Right lobe of liver (tissue), 6 donors: ENCODE data around the gene HK1. TPM values are rescaled to one million over a fixed set of nuclear protein-coding genes. Genes with fewer than 3 reads are reported as not detected.

Source experiments
- ATAC-seq, 4 donors: fragments of 200-7000 bp; cut with Tn5 transposase; one replicate each; pipeline ENCODE4 v1.9.1; 2020; ENCODE audit warnings: mild to moderate bottlenecking in 4 of 4, moderate library complexity in 4 of 4
- DNase-seq, 3 donors: peaks; one replicate each; pipeline ENCODE4 v3.0.0-alpha.2; 2020
- H3K27ac ChIP-seq, 3 donors: fragments of 200-600 bp; one replicate each; pipeline ENCODE4 v1.8.0; 2022
- H3K27me3 ChIP-seq, 2 donors: fragments of 200-600 bp; one replicate each; pipeline ENCODE4 v1.8.0; 2022
- H3K36me3 ChIP-seq, 4 donors: fragments of 200-600 bp; sonication (generic) in 1 of 4; one replicate each; pipeline versions ENCODE4 v1.5.1 to v1.8.0; 2017 to 2022; ENCODE audit warnings: control low read depth in 1 of 4
- H3K4me1 ChIP-seq, 4 donors: fragments of 200-600 bp; sonication (generic) in 1 of 4; one replicate each; pipeline versions ENCODE4 v1.5.1 to v1.8.0; 2017 to 2022; ENCODE audit warnings: control low read depth in 1 of 4
- H3K4me3 ChIP-seq, 3 donors: fragments of 200-600 bp; one replicate each; pipeline ENCODE4 v1.8.0; 2022
- H3K9me3 ChIP-seq, 4 donors: fragments of 200-600 bp; sonication (generic) in 1 of 4; one replicate each; pipeline versions ENCODE4 v1.5.1 to v1.8.0; 2017 to 2022; ENCODE audit warnings: control low read depth in 1 of 4
- CTCF ChIP-seq, 4 donors: fragments of 200-600 bp in 3 of 4; fragments of 450-650 bp in 1 of 4; IDR thresholded peaks; one replicate each; pipeline versions ENCODE4 v1.5.1 to v1.8.0; 2016 to 2022; ENCODE audit warnings: antibody characterized with exemption in 4 of 4, mild to moderate bottlenecking in 2 of 4
- POLR2A ChIP-seq: fragments of 450-650 bp; IDR thresholded peaks from one replicate; pipeline ENCODE4 v1.6.1; 2017; ENCODE audit warnings: antibody characterized with exemption, mild to moderate bottlenecking
- WGBS: methylation state at CpG from one replicate; pipeline ENCODE4 v1.1.6; 2018; ENCODE audit warnings: low coverage, low lambda C conversion rate; ENCODE audit not compliant: insufficient coverage; ENCODE audit errors: missing lambda C conversion rate; 5-methylcytosine and 5-hydroxymethylcytosine counted together
- intact Hi-C, 2 donors: fragments of 100-400 bp; cut with DNase I; formaldehyde crosslinking; loops; one replicate each; pipeline versions ENCODE4 v1.11.2 to v1.14.1; 2022
- long read RNA-seq: library from polyadenylated mRNA; unstranded; transcript quantifications from one replicate; pipeline ENCODE4 v2.0.0, GENCODE V29; 2019
- total RNA-seq, 6 experiments: library from RNA; depleted of rRNA in 2 of 6; stranded (reverse); fragments of >200 nt in 2 of 6; fragmentation: NEBNext Ultra II Directional in 3 of 6; extraction: Animal tissue kit (Norgen Biotek cat#: 25700) in 3 of 6; gene quantifications; one replicate each; pipeline versions ENCODE4 v1.1.0 to v1.2.4, GENCODE V29; 2016 to 2023
- donor health status: DM: no; HTN: yes; CAD: no.
- donor health status: DM: no; HTN: no; CAD: no.
- donor health status: DM: no; HTN: no; CAD: no.
- donor health status: DM: no; HTN: yes; CAD: no.
- donor health status: DM: no; HTN: yes; CAD: no.

The HK1 gene
- 10 to 100 TPM in 2 of 6 experiments, 1 to 10 TPM in 4; 4.2 to 28.0 (median 7.2) TPM for total RNA-seq
- long read RNA-seq, partial matches to known transcripts = 0 of 1 reads
- long read RNA-seq, other reads (novel, unspliced or antisense) = 0 of 1 reads

GRCh38 chr10:69278446-69278963, at the start of gene HK1:
TSS of gene HK1 (plus strand) at chr10:69278496.
- Histone ChIP-seq H3K27ac (no peak within 1 kb of the TSS), H3K4me3 (no peak within 1 kb of the TSS), H3K36me3 (no peaks in the 10 kb centered on the region), H3K9me3 (no peaks in the 10 kb centered on the region), H3K4me1 (no peaks in the 10 kb centered on the region), H3K27me3 (no peaks in the 10 kb centered on the region)
- 45% methylated on average over 11 of the region's 11 CpGs for WGBS
- DNase-seq (no peak), ATAC-seq (peak in 2 of 4 donors; percentile 11 to 33)
- TF ChIP-seq CTCF (IDR thresholded peaks at IDR 0.05) (no peak), POLR2A (no peak)
- intact Hi-C loops = no loop called here

GRCh38 chr10:69229616-69229916, 48.7 kb upstream of the HK1 start:
- H3K4me3 ChIP-seq = no peak overlapping the region
- TF ChIP-seq POLR2A (no peak), CTCF (IDR thresholded peaks at IDR 0.05) (no peak)
- no peak for DNase-seq
- H3K27ac ChIP-seq = no peak overlapping the region
- WGBS = 67% methylated on average over 3 of the region's 8 CpGs
- no peaks in the 10 kb centered on the region for H3K9me3 ChIP-seq
- no peak for ATAC-seq
- intact Hi-C loops = no loop called here
- H3K36me3 ChIP-seq = peaks cover 0 to 2% (median 0%) of the 10 kb centered on the region in 4 donors
- H3K4me1 ChIP-seq = no peaks in the 10 kb centered on the region
- H3K27me3 ChIP-seq = no peaks in the 10 kb centered on the region

GRCh38 chr10:69230128-69230527, 48.2 kb upstream of the HK1 start:
- Histone ChIP-seq H3K27ac (no peak overlapping the region), H3K27me3 (no peaks in the 10 kb centered on the region), H3K36me3 (peaks cover 0 to 2% (median 0%) of the 10 kb centered on the region in 4 donors), H3K4me3 (no peak overlapping the region), H3K9me3 (no peaks in the 10 kb centered on the region), H3K4me1 (no peaks in the 10 kb centered on the region)
- no peak for DNase-seq
- no CpG with 5 or more reads among the region's 5 CpGs for WGBS
- TF ChIP-seq CTCF (IDR thresholded peaks at IDR 0.05) (no peak), POLR2A (no peak)
- no peak for ATAC-seq
- intact Hi-C loops = loop anchor here in 1 of 2 donors (5.0 kb wide), 1 partner anchor 162 kb away; no protein-coding TSS in a partner anchor

- DNase-seq (no peak), ATAC-seq (no peak)
- intact Hi-C loops = loop anchor here in 1 of 2 donors (5.0 kb wide), 1 partner anchor 160 kb away; no protein-coding TSS in a partner anchor
- Histone ChIP-seq H3K4me3 (no peak overlapping the region), H3K9me3 (no peaks in the 10 kb centered on the region), H3K27ac (no peak overlapping the region), H3K4me1 (no peaks in the 10 kb centered on the region), H3K27me3 (no peaks in the 10 kb centered on the region), H3K36me3 (peaks cover 0 to 2% (median 0%) of the 10 kb centered on the region in 4 donors)
- TF ChIP-seq CTCF (IDR thresholded peaks at IDR 0.05) (no peak), POLR2A (no peak)
- WGBS = 93% methylated on average over 3 of the region's 9 CpGs
These were observed 46.0 kb upstream of the HK1 start for GRCh38 chr10:69232252-69232651.
